Heart left ventricle (tissue), 16 donors: ENCODE data around the gene STOX1. TPM values are rescaled to one million over a fixed set of nuclear protein-coding genes. Genes with fewer than 3 reads are reported as not detected.
"Not testable (repeated sequence)": the region's sequence is repeated elsewhere in the genome, so short reads cannot be mapped to it uniquely, and the experiment has no call there.

ENCODE experiments used
- ATAC-seq, 4 donors: fragments of 200-7000 bp; cut with Tn5 transposase; one replicate each; pipeline ENCODE4 v1.9.1; 2020 to 2022; ENCODE audit warnings: moderate library complexity in 4 of 4, mild to moderate bottlenecking in 3 of 4, moderate number of reproducible peaks in 1 of 4
- DNase-seq, 5 donors: peaks; one replicate each; pipeline ENCODE4 v3.0.0-alpha.2; 2020
- H3K27ac ChIP-seq, 12 donors: fragments of 200-600 bp; sonication (generic) in 4 of 12; one replicate each; pipeline versions ENCODE4 v1.5.0 to v1.8.0; 2016 to 2022; ENCODE audit warnings: mild to moderate bottlenecking in 2 of 12
- H3K27me3 ChIP-seq, 9 donors: fragments of 200-600 bp; sonication (generic) in 2 of 9; one replicate each; pipeline versions ENCODE4 v1.5.1 to v1.8.0; 2016 to 2022; ENCODE audit warnings: mild to moderate bottlenecking in 3 of 9
- H3K36me3 ChIP-seq, 9 donors: fragments of 200-600 bp; sonication (generic) in 2 of 9; one replicate each; pipeline versions ENCODE4 v1.5.0 to v1.8.0; 2018 to 2022; ENCODE audit warnings: mild to moderate bottlenecking in 2 of 9
- H3K4me1 ChIP-seq, 12 donors: fragments of 200-600 bp; sonication (generic) in 4 of 12; one replicate each; pipeline versions ENCODE4 v1.5.0 to v1.8.0; 2016 to 2022; ENCODE audit warnings: mild to moderate bottlenecking in 3 of 12
- H3K4me3 ChIP-seq, 12 donors: fragments of 200-600 bp; sonication (generic) in 4 of 12; one replicate each; pipeline versions ENCODE4 v1.5.0 to v1.8.0; 2017 to 2022; ENCODE audit warnings: mild to moderate bottlenecking in 9 of 12, moderate library complexity in 4 of 12
- H3K9me3 ChIP-seq, 12 donors: fragments of 200-600 bp; sonication (generic) in 4 of 12; one replicate each; pipeline versions ENCODE4 v1.5.0 to v1.8.0; 2016 to 2022; ENCODE audit warnings: mild to moderate bottlenecking in 1 of 12
- POLR2A ChIP-seq, 2 donors: fragments of 450-650 bp; IDR thresholded peaks; one replicate each; pipeline ENCODE4 v1.6.1; 2017; ENCODE audit warnings: antibody characterized with exemption in 2 of 2, mild to moderate bottlenecking in 2 of 2, moderate library complexity in 2 of 2
- WGBS, 4 donors: extraction: QIAGEN DNeasy Blood & Tissue Kit in 2 of 4; methylation state at CpG; one replicate each; pipeline versions ENCODE4 v1.1.5 to v1.1.7; 2013 to 2018; 5-methylcytosine and 5-hydroxymethylcytosine counted together
- intact Hi-C, 10 donors: fragments of 100-400 bp; cut with DNase I; formaldehyde crosslinking; loops; one replicate each; pipeline versions ENCODE4 v1.11.1 to v1.14.2; 2022
- polyA plus RNA-seq, 2 donors: library from polyadenylated mRNA; stranded (reverse); fragments of 200-250 nt; gene quantifications; one replicate each; pipeline ENCODE4 v1.2.3, GENCODE V29; 2013
- total RNA-seq, 9 donors: library from RNA; depleted of rRNA in 2 of 9; stranded (reverse); fragments of >200 nt in 2 of 9; fragmentation: NEBNext Ultra II Directional in 3 of 9; extraction: Animal tissue kit (Norgen Biotek cat#: 25700) in 3 of 9; gene quantifications; one replicate each; pipeline versions ENCODE4 v1.1.0 to v1.2.4, GENCODE V29; 2016 to 2023
- TF ChIP-seq, protein P1 (sequence below), 12 donors: fragments of 200-600 bp; sonication (generic) in 4 of 12; IDR thresholded peaks; one replicate each; pipeline versions ENCODE4 v1.5.0 to v1.8.0; 2018 to 2022; ENCODE audit warnings: antibody characterized with exemption in 12 of 12, mild to moderate bottlenecking in 5 of 12
- donor health status: ischemic (EF 13 %, LVEDD 7.1; RV severe dilation, severe dysfunction).
- donor health status: healthy with polysubstance abuse.
- donor health status: DM: no; HTN: yes; CAD: no.
- donor health status: DM: no; HTN: no; CAD: no.
- donor health status: ischemic (EF 25% LVEDD 6.9; RV normal size, moderate dysfunction).
- donor health status: ischemic (EF 25% LVEDD 5.7; RV mildly dilated, moderate dysfunction).
- donor health status: healthy.
- donor health status: DM: yes; HTN: yes; CAD: no.
- donor health status: ischemic (EF 35%, LVEDD 5.7; RV mildly dilated, moderate dysfunction).
- donor health status: nonischemic (EF 11% LVEDD 7.7; RV severe dilation, severe dysfunction).
- donor health status: DM: yes; HTN: yes; CAD: no.
- donor health status: PGD.
- donor health status: ischemic (EF 29% LVEDD 5.4; RV normal size, mild dysfunction).
- donor health status: nonischemic (EF 23%, LVEDD 6.1; RV moderate dilation, normal function).

Gene STOX1
- total and polyA plus RNA-seq, 11 donors, result 0.09 to 1.2 (median 0.27) TPM; not detected in 1

DNA sequence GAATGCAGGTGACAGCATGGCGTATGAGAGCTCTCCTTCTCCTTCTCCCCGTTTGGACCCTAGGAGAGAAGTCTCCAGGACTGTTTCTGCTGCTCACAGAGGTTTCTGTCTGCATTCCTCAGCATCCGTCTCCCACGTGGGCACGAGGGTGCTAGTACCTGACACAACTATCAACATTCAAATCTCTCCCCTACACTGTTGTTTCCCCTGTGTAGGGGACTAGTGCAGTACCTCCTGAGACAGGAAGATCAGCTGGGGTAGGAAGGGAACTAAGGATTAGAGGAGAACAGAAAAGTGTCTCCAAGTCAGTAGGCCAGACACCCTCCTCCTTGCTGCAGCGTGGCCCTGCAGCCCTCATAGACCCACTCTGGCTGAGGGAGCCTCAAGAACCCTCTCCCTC, 29.0 kb downstream of the STOX1 start:
- Histone ChIP-seq H3K4me3 (no peak overlapping the region), H3K4me1 (no peaks in the 10 kb centered on the region), H3K27me3 (no peaks in the 10 kb centered on the region), H3K36me3 (no peaks in the 10 kb centered on the region), H3K27ac (no peak overlapping the region), H3K9me3 (peaks cover 0 to 12% (median 8%) of the 10 kb centered on the region in 12 donors)
- WGBS, 4 donors, result 54 to 71% (median 65%) methylated on average over 6 of the region's 6 CpGs
- intact Hi-C loops, result no loop called here
- ATAC-seq (no peak), DNase-seq (no peak)
- TF ChIP-seq, protein P1, sequence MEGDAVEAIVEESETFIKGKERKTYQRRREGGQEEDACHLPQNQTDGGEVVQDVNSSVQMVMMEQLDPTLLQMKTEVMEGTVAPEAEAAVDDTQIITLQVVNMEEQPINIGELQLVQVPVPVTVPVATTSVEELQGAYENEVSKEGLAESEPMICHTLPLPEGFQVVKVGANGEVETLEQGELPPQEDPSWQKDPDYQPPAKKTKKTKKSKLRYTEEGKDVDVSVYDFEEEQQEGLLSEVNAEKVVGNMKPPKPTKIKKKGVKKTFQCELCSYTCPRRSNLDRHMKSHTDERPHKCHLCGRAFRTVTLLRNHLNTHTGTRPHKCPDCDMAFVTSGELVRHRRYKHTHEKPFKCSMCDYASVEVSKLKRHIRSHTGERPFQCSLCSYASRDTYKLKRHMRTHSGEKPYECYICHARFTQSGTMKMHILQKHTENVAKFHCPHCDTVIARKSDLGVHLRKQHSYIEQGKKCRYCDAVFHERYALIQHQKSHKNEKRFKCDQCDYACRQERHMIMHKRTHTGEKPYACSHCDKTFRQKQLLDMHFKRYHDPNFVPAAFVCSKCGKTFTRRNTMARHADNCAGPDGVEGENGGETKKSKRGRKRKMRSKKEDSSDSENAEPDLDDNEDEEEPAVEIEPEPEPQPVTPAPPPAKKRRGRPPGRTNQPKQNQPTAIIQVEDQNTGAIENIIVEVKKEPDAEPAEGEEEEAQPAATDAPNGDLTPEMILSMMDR (IDR thresholded peaks at IDR 0.05), result no peak
- TF ChIP-seq POLR2A (IDR thresholded peaks at IDR 0.05), result no peak

GRCh38 chr10:68857005-68857404, 29.7 kb downstream of the STOX1 start:
- DNase-seq (no peak), ATAC-seq (no peak)
- WGBS, 4 donors, result 74 to 88% (median 80%) methylated on average over 2 of the region's 2 CpGs
- H3K4me1 ChIP-seq, result no peaks in the 10 kb centered on the region
- H3K36me3 ChIP-seq, result no peaks in the 10 kb centered on the region
- no peak overlapping the region for H3K4me3 ChIP-seq
- intact Hi-C loops, result no loop called here
- H3K27ac ChIP-seq, result no peak overlapping the region
- peaks cover 0 to 19% (median 11%) of the 10 kb centered on the region in 12 donors for H3K9me3 ChIP-seq
- TF ChIP-seq, protein P1 (IDR thresholded peaks at IDR 0.05), result no peak
- TF ChIP-seq POLR2A (IDR thresholded peaks at IDR 0.05), result no peak
- no peaks in the 10 kb centered on the region for H3K27me3 ChIP-seq

DNA sequence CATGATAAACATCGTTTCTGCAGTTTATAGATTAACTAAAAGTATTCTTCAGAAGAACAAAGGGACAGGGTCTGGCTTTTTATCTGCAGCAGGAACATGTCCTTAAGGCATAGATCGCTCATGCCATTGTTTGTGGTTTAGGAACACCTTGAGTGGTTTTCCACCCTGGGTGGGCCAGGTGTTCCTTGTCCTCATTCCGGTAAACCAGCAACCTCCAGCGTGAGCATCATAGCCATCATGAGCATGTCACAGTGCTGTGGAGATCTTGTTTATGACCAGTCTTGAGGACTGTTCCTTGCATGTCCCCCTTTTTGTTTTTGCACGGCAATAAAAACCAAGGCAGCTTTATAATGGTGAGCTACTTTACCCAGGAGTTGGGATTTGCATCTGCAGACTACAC, 33.9 kb downstream of the STOX1 start:
- Histone ChIP-seq H3K27me3 (no peaks in the 10 kb centered on the region), H3K4me3 (no peak overlapping the region), H3K36me3 (no peaks in the 10 kb centered on the region), H3K9me3 (peaks cover 0 to 24% (median 11%) of the 10 kb centered on the region in 12 donors), H3K27ac (no peak overlapping the region), H3K4me1 (no peaks in the 10 kb centered on the region)
- ATAC-seq, result no peak
- no peak for DNase-seq
- intact Hi-C loops, result no loop called here
- TF ChIP-seq, protein P1 (IDR thresholded peaks at IDR 0.05), result no peak
- no peak for TF ChIP-seq POLR2A (IDR thresholded peaks at IDR 0.05)
- 90 to 94% (median 93%) methylated on average over 5 of the region's 5 CpGs for WGBS, 4 donors

- no peaks in the 10 kb centered on the region for H3K4me1 ChIP-seq
- H3K27me3 ChIP-seq, result no peaks in the 10 kb centered on the region
- ATAC-seq (no peak), DNase-seq (no peak)
- H3K27ac ChIP-seq, result no peak overlapping the region
- 93 to 100% (median 97%) methylated on average over 1 of the region's 1 CpG for WGBS, 4 donors
- H3K9me3 ChIP-seq, result peaks cover 0 to 24% (median 11%) of the 10 kb centered on the region in 12 donors
- H3K4me3 ChIP-seq, result no peak overlapping the region
- intact Hi-C loops, result no loop called here
- no peaks in the 10 kb centered on the region for H3K36me3 ChIP-seq
- no peak for TF ChIP-seq POLR2A (IDR thresholded peaks at IDR 0.05)
These were observed 37.3 kb downstream of the STOX1 start for GRCh38 chr10:68864611-68865010.

GRCh38 chr10:68868173-68868572, 40.8 kb downstream of the STOX1 start:
- H3K4me3 ChIP-seq, H3K9me3 ChIP-seq, ATAC-seq, H3K36me3 ChIP-seq, intact Hi-C loops, H3K27me3 ChIP-seq, DNase-seq, H3K27ac ChIP-seq: not testable (repeated sequence)
- H3K4me1 ChIP-seq, result peaks cover 0 to 12% (median 4%) of the 10 kb centered on the region in 12 donors
- 95 to 98% (median 97%) methylated on average over 8 of the region's 8 CpGs for WGBS, 4 donors
